Hepatocyte (in vitro differentiated cells): Measurements from ENCODE around the gene AUTS2.

Experiments used
- CTCF ChIP-seq: fragments of 200-600 bp; sonication (generic); IDR thresholded peaks from 2 replicates; pipeline ENCODE4 v1.5.1; 2016; ENCODE audit warnings: antibody characterized with exemption, mild to moderate bottlenecking; ENCODE audit not compliant: poor library complexity
- EZH2 ChIP-seq: fragments of 200-600 bp; sonication (generic); IDR thresholded peaks from 2 replicates; pipeline ENCODE4 v1.6.1; 2016; ENCODE audit warnings: antibody characterized with exemption, mild to moderate bottlenecking, borderline replicate concordance
- EZH2phosphoT487 ChIP-seq: fragments of 200-600 bp; sonication (generic); IDR thresholded peaks from one replicate; pipeline ENCODE4 v1.6.1; 2018; ENCODE audit warnings: antibody characterized with exemption, mild to moderate bottlenecking, low read depth, moderate library complexity; ENCODE audit not compliant: unreplicated experiment, severe bottlenecking

- no peak for TF ChIP-seq CTCF
- no peak for TF ChIP-seq EZH2phosphoT487
- TF ChIP-seq EZH2, result no peak
Observed at GRCh38 chr7:70607281-70607680, 1009.0 kb downstream of the AUTS2 start.
